Left kidney (tissue), 8 donors: ENCODE data around the gene DAGLB. TPM values are rescaled to one million over a fixed set of nuclear protein-coding genes. Genes with fewer than 3 reads are reported as not detected.

Experiments
- DNase-seq: peaks from one replicate; pipeline ENCODE4 v3.0.0-alpha.2; 2013
- long read RNA-seq, 8 donors: transcript quantifications; one replicate each; lab custom pipeline, GENCODE V29; 2026
- polyA plus RNA-seq: library from polyadenylated mRNA; unstranded; fragments of 120-200 nt; gene quantifications from one replicate; pipeline ENCODE4 v1.2.1, GENCODE V29; 2013; ENCODE audit not compliant: insufficient read length

Gene DAGLB, protein sequence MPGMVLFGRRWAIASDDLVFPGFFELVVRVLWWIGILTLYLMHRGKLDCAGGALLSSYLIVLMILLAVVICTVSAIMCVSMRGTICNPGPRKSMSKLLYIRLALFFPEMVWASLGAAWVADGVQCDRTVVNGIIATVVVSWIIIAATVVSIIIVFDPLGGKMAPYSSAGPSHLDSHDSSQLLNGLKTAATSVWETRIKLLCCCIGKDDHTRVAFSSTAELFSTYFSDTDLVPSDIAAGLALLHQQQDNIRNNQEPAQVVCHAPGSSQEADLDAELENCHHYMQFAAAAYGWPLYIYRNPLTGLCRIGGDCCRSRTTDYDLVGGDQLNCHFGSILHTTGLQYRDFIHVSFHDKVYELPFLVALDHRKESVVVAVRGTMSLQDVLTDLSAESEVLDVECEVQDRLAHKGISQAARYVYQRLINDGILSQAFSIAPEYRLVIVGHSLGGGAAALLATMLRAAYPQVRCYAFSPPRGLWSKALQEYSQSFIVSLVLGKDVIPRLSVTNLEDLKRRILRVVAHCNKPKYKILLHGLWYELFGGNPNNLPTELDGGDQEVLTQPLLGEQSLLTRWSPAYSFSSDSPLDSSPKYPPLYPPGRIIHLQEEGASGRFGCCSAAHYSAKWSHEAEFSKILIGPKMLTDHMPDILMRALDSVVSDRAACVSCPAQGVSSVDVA
- polyA plus RNA-seq = 15.9 TPM
- long read RNA-seq, donor 1, partial matches to known transcripts = 12 of 15 reads
- long read RNA-seq, donor 1, other reads (novel, unspliced or antisense) = 0 of 15 reads
- long read RNA-seq, donor 2, partial matches to known transcripts = 0 of 4 reads
- long read RNA-seq, donor 2, other reads (novel, unspliced or antisense) = 0 of 4 reads
- long read RNA-seq, donor 3, transcript DAGLB-201 (15 exons, 2,897 nt) = major isoform, 5 of 5 reads
- long read RNA-seq, donor 3, partial matches to known transcripts = 0 of 5 reads
- long read RNA-seq, donor 3, other reads (novel, unspliced or antisense) = 0 of 5 reads
- long read RNA-seq, donor 4 = 0 reads
- long read RNA-seq, donor 5, partial matches to known transcripts = 0 of 3 reads
- long read RNA-seq, donor 5, other reads (novel, unspliced or antisense) = 0 of 3 reads
- long read RNA-seq, donor 6, partial matches to known transcripts = 0 of 2 reads
- long read RNA-seq, donor 6, other reads (novel, unspliced or antisense) = 0 of 2 reads
- long read RNA-seq, donor 7, partial matches to known transcripts = 0 of 4 reads
- long read RNA-seq, donor 7, other reads (novel, unspliced or antisense) = 0 of 4 reads
- long read RNA-seq, donor 8 = 0 reads

- DNase-seq = peak; percentile 92
Observed at GRCh38 chr7:6447581-6448199, at the start of gene DAGLB. Gene DAGLB, minus strand, starts transcription at chr7:6447954. Its CDS starts 112 bp downstream, at chr7:6447842.

- DNase-seq = no peak
Observed at GRCh38 chr7:6497637-6497905, 49.8 kb upstream of the DAGLB start.

DNA sequence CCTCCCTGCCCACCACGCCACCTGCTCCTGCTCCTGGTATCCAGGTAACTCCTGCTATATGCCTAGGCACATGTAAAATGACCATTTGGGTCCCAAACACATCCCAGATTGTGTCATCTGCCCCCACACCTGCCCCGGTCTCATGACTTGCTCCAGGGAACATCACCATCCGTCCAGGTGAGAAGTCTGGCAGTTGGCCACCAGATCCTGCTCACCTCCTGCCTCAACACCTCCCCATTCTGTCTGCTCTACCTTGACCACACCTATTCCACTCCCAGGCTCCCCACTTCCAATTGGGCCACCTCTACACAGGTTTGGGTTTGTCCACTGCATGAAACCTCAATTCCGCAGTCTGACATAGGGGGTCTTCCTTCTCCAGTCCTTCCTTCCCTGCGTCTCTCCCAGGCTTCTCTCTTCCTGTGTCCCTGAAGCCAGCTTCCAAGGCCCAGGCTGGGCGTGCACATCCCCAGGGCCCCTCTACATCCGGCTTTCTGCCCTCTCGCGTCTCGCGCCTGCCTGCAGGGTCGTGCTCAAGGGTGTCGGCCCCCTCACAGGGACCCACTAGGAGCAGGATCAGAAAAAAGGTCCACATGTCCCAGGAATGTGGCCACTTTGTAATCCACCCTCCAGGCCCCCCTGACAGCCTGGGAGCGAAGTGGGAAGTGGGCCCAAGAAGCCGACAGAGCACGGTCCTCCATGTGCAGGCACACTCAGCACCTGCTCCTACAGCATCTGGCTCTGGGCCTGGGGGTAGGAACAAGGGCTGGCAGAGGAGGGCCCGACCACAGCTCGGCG is 49.3 kb upstream of the DAGLB start:
- DNase-seq = no peak

DNA sequence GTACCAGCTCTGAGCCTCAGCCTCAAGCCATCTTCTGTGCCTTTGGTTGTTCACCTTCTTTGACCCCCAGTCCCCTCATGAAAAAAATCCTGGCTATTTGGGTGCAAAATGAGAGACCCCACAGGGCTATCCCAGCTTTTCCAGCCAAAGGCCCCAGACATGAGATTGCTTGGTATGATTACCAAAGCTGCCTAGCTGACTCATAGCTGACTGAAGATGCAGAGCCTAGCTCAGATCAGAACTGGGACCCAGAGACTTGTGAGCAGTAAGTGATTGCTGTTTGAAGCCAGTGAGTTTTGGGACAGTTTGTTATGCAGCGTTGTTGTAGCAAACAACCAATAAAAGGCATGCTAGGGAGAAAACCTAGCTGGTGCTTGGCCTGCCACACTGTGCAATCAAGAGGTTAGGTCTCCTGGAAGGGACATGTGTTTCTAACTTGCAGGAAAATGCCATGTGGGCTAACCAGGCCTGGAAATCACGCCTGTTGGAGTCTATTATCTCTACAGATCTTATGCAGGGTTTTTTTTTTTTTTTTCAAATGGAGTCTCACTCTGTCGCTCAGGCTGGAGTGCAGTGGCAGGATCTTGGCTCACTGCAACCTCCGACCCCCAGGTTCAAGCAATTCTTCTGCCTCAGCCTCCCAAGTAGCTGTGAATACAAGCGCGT is 48.0 kb upstream of the DAGLB start:
- no peak for DNase-seq

DNA sequence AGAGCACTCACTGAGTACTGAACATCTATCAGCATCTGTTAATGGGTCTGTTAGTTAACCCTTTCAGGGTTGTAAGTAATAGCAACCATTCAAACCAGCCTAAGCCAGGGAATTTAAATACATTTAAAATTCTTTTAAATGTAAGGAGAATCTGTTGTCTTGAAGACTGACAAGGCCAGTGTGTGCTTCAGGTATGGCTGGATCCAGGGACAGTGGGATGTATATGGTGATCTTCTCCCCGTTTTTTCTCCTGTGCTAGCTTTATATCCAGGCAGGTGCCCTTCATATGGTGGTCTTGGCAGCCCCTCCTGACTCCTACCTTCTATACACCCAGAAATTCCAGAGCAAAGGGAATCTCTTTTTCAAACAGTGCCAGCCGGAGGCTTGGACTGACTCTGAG is 46.6 kb upstream of the DAGLB start:
- no peak for DNase-seq

- no peak for DNase-seq
Observed at GRCh38 chr7:6491194-6491593, 43.4 kb upstream of the DAGLB start.

DNA sequence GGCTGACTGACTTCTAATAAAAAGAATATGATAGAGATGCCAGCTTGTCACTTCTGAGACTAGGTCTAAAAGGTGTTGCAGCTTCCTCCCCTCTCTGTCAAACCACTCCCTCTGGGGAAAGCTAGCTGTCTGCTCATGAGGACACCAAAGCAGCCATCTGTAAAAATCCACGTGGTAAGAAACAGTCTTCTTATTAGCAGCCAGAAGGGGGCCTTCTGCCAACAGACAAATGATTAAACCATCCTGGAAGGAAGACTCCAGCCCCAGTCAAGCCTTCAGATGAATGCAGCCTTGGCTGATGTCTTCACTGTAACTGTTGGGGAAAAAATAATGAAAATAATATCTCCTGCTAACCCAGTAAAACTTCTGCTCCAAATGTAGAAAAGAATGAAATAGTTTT is 41.9 kb upstream of the DAGLB start:
- DNase-seq = no peak

DNA sequence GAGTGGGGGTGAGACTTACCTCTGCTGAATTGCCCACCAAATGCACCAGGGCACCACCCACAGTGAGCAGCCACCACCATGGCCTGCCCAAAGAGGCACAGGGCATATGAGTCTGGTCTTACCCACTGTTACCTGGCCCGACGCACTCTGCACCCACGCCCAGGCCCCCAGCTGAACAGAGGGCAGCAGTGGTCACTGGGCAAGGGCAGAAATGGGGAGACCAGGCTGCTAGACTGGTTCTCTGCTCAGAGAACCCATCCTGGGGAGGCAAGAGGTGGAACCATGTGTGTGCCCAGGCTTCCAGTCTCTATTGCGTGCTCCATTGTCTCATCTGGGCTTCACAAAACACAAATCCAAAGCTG is 39.4 kb upstream of the DAGLB start:
- DNase-seq = no peak

GRCh38 chr7:6486438-6487183 is 38.9 kb upstream of the DAGLB start:
- no peak for DNase-seq

GRCh38 chr7:6482743-6483119 is 35.0 kb upstream of the DAGLB start:
- no peak for DNase-seq

DNA sequence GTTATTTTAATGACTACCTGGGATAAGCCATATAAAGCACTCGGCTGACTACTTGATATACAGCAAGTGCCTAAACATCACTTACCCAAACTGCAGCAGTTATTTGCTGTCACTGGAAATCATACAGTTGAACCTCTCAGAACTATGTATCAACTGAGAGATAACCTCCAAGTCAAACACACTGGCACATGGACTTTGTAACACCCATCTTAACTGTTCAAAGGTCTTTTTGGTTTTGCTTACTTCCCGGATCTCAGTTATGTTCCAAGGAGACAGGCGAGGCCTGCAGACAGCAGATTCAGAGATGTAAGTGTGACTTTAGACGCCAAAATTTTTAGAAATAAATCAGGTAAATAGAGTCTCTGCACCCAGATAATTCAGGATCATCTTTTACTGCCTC is 34.6 kb upstream of the DAGLB start:
- no peak for DNase-seq

- no peak for DNase-seq
Observed at GRCh38 chr7:6481445-6481844, 33.7 kb upstream of the DAGLB start.

- DNase-seq = no peak
Observed at GRCh38 chr7:6480323-6480660, 32.5 kb upstream of the DAGLB start.

DNA sequence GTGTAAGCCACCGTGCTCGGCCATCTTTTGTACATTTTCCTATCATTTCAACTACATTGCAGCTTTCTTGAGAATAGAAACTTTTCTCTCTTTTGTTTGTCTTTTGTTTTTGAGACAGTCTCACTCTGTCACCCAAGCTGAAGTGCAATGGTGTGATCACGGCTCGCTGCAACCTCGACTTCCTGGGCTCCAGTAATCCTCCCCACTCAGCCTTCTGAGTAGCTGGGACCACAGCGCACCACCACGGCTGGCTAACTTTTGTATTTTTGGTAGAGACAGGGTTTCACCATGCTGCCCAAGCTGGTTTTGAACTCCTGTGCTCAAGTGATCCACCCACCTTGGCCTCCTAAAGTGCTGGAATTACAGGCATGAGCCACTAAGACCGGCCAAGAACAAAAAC is 31.3 kb upstream of the DAGLB start:
- DNase-seq = no peak

DNA sequence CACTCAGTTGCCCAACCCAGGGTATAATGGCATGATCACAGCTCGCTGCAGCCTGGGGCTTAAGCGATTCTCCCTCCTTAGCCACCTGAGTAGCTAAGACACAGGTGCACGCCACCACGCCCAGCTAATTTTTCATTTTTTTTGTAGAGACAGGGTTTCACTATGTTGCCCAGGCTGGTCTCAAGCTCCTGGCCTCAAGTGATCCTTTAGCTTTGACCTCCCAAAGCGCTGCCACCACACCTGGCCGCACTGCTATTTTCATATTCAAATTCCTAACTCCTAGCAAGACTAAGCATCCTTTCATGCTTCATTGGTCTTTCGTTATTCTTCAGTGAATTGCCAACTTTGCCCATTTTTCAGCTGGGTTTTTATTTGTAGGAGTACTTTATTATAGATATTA is 30.4 kb upstream of the DAGLB start:
- DNase-seq = no peak

DNA sequence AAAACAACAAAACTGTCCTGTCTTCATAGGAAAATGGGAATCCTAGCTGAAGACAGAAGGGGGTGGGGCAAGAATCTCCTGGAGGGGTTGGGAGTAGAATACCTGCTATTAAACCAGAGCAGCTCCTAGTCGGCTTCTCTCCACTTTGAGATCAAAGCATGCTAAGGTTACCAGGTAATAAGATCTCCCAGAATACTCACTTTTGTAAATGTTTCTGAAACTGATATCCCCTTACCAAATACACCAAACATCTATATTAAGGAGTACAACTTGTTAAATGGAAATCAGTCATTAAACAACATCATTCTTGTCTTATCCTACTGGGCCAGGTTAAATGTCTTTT is 29.5 kb upstream of the DAGLB start:
- DNase-seq = peak; percentile 28

GRCh38 chr7:6476596-6477317 is 29.0 kb upstream of the DAGLB start:
- no peak for DNase-seq

DNA sequence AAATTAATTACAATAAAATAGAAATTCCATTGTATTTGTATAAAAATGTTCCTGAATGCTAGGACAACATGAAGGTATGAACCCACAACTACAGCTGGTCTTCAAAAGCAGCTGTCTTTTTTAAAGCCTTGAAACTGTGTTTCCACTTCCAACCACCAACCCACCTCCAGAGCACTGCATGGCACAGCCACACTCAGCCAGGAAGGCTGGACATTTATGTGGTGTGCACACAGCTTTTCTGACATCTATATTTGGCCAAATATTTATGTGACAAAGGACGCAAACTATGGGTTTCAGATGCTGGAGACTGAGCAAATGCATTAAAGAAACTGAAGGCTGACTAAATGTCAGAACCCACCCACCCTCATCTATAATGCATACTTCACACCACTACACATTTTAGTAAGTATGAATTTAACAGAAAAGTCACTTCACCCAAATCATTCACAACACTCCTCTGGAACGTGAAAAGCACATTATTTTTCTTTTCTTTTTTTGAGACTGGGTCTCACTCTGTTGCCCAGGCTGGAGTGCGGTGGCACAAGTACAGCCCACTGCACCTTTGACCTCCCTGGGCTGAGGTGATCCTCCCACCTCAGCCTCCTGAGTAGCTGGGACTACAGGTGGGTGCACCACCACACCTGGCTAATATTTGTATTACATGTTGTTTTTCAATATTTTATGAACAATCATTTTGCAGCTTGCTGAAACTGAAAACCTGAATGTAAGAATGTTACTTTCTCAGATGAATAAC is 27.9 kb upstream of the DAGLB start:
- no peak for DNase-seq

DNA sequence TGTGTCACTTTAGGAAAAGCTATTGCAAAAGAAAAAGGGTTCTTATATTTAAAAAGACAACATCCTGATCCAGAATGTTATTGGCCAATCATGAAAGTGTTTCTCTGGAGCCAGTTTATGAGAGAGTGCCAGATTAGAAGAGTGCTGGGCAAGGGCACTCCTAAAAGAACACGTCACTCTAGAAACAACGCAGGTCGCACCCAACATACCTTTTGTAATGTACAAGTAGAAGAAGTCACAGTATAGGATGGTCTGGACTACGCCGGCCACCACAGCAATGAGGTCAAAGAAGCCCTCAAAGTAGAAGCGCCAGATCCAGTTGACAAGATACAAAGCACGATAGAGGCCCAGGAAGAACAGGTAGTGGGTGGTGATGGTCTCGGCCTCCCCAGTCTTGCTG is 18.1 kb upstream of the DAGLB start:
- DNase-seq = no peak
